ENCODE data around the gene KCNH4. TPM values are rescaled to one million over a fixed set of nuclear protein-coding genes. Genes with fewer than 3 reads are reported as not detected.
A peak's percentile ranks its signal among the peaks of the same experiment; 100 is the strongest.

The KCNH4 gene
- total and polyA plus RNA-seq, 2 experiments from 2014 or later = not detected

GRCh38 chr17:42120161-42120769 lies 60.7 kb downstream of the KCNH4 start:
- DNase-seq (ENCODE audit: low read depth in 1 of 2, low spot score in 1 of 2) = no peak
- peaks cover 10% of the 10 kb centered on the region for H3K36me3 ChIP-seq
- no peaks in the 10 kb centered on the region for H3K27me3 ChIP-seq
- H3K9me3 ChIP-seq (ENCODE audit: low read depth) = no peaks in the 10 kb centered on the region
- H3K27ac ChIP-seq = no peak overlapping the region
- H3K4me3 ChIP-seq = peak overlapping the region; percentile 92
- TF ChIP-seq CTCF (IDR thresholded peaks at IDR 0.05; ENCODE audit: low read depth, low read length) = no peak
- no peaks in the 10 kb centered on the region for H3K4me1 ChIP-seq (ENCODE audit: low read depth)

GRCh38 chr17:42119301-42119700 lies 61.6 kb downstream of the KCNH4 start:
- Histone ChIP-seq H3K4me1 (ENCODE audit: low read depth) (no peaks in the 10 kb centered on the region), H3K36me3 (peaks cover 10% of the 10 kb centered on the region), H3K27me3 (no peaks in the 10 kb centered on the region), H3K9me3 (ENCODE audit: low read depth) (no peaks in the 10 kb centered on the region), H3K27ac (no peak overlapping the region), H3K4me3 (no peak overlapping the region)
- DNase-seq (ENCODE audit: low read depth in 1 of 2, low spot score in 1 of 2) = no peak
- TF ChIP-seq CTCF (IDR thresholded peaks at IDR 0.05; ENCODE audit: low read depth, low read length) = no peak

GRCh38 chr17:42118545-42118944 lies 62.4 kb downstream of the KCNH4 start:
- peak; percentile 52 for TF ChIP-seq CTCF (IDR thresholded peaks at IDR 0.05; ENCODE audit: low read depth, low read length)
- H3K27ac ChIP-seq = no peak overlapping the region
- no peaks in the 10 kb centered on the region for H3K4me1 ChIP-seq (ENCODE audit: low read depth)
- no peaks in the 10 kb centered on the region for H3K27me3 ChIP-seq
- H3K4me3 ChIP-seq = no peak overlapping the region
- DNase-seq (ENCODE audit: low read depth in 1 of 2, low spot score in 1 of 2) = peak in 1 of 2 donors; percentile 32
- H3K9me3 ChIP-seq (ENCODE audit: low read depth) = no peaks in the 10 kb centered on the region
- peaks cover 10% of the 10 kb centered on the region for H3K36me3 ChIP-seq

- Histone ChIP-seq H3K27ac (no peak overlapping the region), H3K4me1 (ENCODE audit: low read depth) (no peaks in the 10 kb centered on the region), H3K4me3 (no peak overlapping the region), H3K27me3 (no peaks in the 10 kb centered on the region), H3K9me3 (ENCODE audit: low read depth) (no peaks in the 10 kb centered on the region), H3K36me3 (peaks cover 10% of the 10 kb centered on the region)
- TF ChIP-seq CTCF (IDR thresholded peaks at IDR 0.05; ENCODE audit: low read depth, low read length) = no peak
- DNase-seq (ENCODE audit: low read depth in 1 of 2, low spot score in 1 of 2) = no peak
Observed at GRCh38 chr17:42118126-42118510, 62.8 kb downstream of the KCNH4 start.

GRCh38 chr17:42117397-42118125 lies 63.4 kb downstream of the KCNH4 start:
- H3K4me3 ChIP-seq = no peak overlapping the region
- no peak for DNase-seq (ENCODE audit: low read depth in 1 of 2, low spot score in 1 of 2)
- TF ChIP-seq CTCF (IDR thresholded peaks at IDR 0.05; ENCODE audit: low read depth, low read length) = no peak
- no peak overlapping the region for H3K27ac ChIP-seq
- peaks cover 10% of the 10 kb centered on the region for H3K36me3 ChIP-seq
- no peaks in the 10 kb centered on the region for H3K27me3 ChIP-seq
- H3K4me1 ChIP-seq (ENCODE audit: low read depth) = no peaks in the 10 kb centered on the region
- no peaks in the 10 kb centered on the region for H3K9me3 ChIP-seq (ENCODE audit: low read depth)
